Mesenteric fat pad (tissue), 1 donor: ENCODE results near the gene MYO1H. TPM values are rescaled to one million over a fixed set of nuclear protein-coding genes. Genes with fewer than 3 reads are reported as not detected.
"Not testable (repeated sequence)": the region's sequence is repeated elsewhere in the genome, so short reads cannot be mapped to it uniquely, and the experiment has no call there.

Experiments
- DNase-seq: peaks from one replicate; pipeline ENCODE4 v3.0.0-alpha.2; 2020; ENCODE audit warnings: low spot score
- total RNA-seq: library from RNA; stranded (reverse); fragmentation: NEBNext Ultra II Directional; extraction: Animal tissue kit (Norgen Biotek cat#: 25700); gene quantifications from one replicate; pipeline ENCODE4 v1.2.1, GENCODE V29; 2021
- donor health status: DM: yes; HTN: yes; CAD: no.

Gene MYO1H
- total RNA-seq, 1 donor from 2014 or later, result 0.10 TPM

- no peak for DNase-seq
Measured at GRCh38 chr12:109467978-109468676, 120.4 kb downstream of the MYO1H start.

GRCh38 chr12:109469517-109469916 lies 121.8 kb downstream of the MYO1H start:
- no peak for DNase-seq

- DNase-seq, result no peak
Measured at GRCh38 chr12:109473006-109473405, 125.3 kb downstream of the MYO1H start.

- DNase-seq, result not testable (repeated sequence)
Measured at GRCh38 chr12:109473526-109474270, 126.0 kb downstream of the MYO1H start.

GRCh38 chr12:109475121-109475520 lies 127.4 kb downstream of the MYO1H start:
- DNase-seq, result no peak

GRCh38 chr12:109475993-109476806 lies 128.5 kb downstream of the MYO1H start:
- no peak for DNase-seq

- DNase-seq, result no peak
Measured at GRCh38 chr12:109476807-109477184, 129.1 kb downstream of the MYO1H start.

- peak; percentile 97 for DNase-seq
Measured at GRCh38 chr12:109477185-109477962, 129.7 kb downstream of the MYO1H start, which contains the start of the genes KCTD10 and UBE3B. KCTD10 (minus strand) TSS chr12:109477300; CDS start chr12:109477262, 38 bp downstream. UBE3B (plus strand) TSS chr12:109477634; CDS start chr12:109483552, 5,918 bp downstream.

GRCh38 chr12:109477963-109478315 lies 130.2 kb downstream of the MYO1H start:
- no peak for DNase-seq

GRCh38 chr12:109479761-109480160 lies 132.1 kb downstream of the MYO1H start:
- no peak for DNase-seq

GRCh38 chr12:109480356-109480755 lies 132.7 kb downstream of the MYO1H start:
- DNase-seq, result no peak

- no peak for DNase-seq
Measured at GRCh38 chr12:109481863-109482262, 134.2 kb downstream of the MYO1H start.

- no peak for DNase-seq
Measured at GRCh38 chr12:109482491-109482890, 134.8 kb downstream of the MYO1H start.

GRCh38 chr12:109482894-109483293 lies 135.2 kb downstream of the MYO1H start:
- no peak for DNase-seq

- DNase-seq, result no peak
Measured at GRCh38 chr12:109483346-109483745, 135.6 kb downstream of the MYO1H start.

GRCh38 chr12:109485201-109485600 lies 137.5 kb downstream of the MYO1H start:
- no peak for DNase-seq

GRCh38 chr12:109487181-109488050 lies 139.7 kb downstream of the MYO1H start:
- no peak for DNase-seq

GRCh38 chr12:109488051-109488665 lies 140.5 kb downstream of the MYO1H start:
- no peak for DNase-seq
